GM21619 (cell line): ENCODE measurements around the gene APEX2.
"Not testable (repeated sequence)": the region's sequence is repeated elsewhere in the genome, so short reads cannot be mapped to it uniquely, and the experiment has no call there.

Experiments
- ATAC-seq: cut with Tn5 transposase; IDR thresholded peaks from one replicate; pipeline ENCODE4 v1.9.1; 2021; ENCODE audit not compliant: unreplicated experiment

Gene APEX2

GRCh38 chrX:54999717-55000598 lies at the start of gene APEX2:
TSS of gene APEX2 (plus strand) at chrX:55000363. CDS start at chrX:55000423, 60 bp downstream.
- peak; percentile 90 for ATAC-seq

DNA sequence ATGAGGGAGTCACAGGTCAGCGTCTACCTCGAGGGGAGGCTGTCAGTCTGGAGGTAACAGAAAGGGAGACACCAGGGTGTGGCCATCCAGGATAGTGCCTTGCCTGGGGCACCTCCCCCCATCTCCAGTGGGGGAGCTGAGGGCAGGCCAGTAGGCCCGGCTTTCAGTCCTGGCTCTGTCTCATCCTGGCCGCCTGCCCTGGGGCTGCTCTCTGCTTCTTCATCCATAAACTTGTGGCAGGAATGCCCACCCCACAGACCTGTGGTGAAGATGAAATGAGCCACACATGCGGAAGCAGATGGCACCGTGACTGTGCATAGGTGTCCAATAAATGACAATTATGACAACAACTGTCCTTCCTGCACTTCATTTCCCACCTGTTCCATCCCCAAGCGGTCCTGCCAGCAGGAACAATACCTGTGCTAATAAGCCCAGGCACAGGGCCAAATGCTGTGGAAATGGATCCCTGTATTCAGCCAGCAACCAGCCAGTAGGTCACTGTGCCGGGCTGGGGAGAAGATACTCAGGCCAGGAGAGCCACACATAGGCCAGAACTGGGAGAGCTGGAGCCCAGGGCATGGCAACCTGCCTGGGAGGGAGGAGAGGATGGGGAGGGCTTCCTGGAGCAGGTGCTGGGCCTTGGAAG lies 49.3 kb upstream of the APEX2 start:
- no peak for ATAC-seq

DNA sequence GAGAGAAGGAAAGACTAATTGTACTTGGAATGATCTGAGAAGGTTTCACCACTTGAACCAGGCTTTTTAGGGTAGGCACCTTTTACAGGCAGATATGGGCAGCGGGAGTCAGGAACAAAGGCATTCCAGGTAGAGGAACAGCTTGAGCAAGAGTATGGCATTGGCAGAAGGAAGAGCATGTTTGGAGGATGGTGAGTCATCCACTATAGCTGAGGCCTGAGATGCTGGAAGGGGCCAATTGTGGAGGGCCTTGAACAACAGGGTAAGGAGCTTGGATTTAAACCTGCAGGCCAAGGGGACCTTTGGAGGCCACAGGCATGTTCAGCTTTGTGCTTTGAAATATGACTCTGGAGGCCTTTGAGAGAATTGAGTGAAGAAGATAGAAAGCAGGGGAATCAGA lies 38.4 kb upstream of the APEX2 start:
- ATAC-seq = no peak

DNA sequence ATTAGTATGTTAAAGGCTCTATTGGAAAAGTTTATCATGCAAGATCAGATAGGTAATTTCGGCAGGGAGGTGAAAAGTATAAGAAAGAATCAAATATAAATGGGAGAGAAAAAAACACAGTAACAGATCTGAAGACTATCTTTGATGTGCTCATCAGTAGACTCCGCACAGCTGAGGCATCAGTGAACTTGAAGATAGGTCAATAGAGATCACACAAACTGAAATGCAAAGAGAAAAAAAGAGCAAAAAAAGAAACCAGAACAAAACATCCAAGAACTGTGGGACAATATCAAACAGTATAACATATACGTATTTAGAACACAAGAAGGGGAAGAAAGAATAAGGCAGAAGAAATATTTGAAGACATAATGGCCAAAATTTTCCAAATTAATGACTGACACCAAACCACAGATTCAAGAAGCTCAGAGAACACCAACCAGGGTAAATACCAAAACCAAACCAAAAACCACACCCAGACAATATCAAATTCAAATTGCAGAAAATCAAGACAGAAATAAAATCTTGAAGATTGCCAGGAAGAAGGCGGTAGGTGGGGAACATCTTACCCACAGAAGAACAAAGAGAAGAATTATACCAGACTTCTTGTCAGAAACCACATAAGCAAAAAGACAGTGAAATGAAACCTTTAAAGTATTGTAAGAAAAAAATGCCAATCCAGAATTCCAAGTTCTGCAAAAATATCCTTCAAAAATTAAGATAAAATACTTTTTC lies 35.2 kb upstream of the APEX2 start:
- no peak for ATAC-seq

DNA sequence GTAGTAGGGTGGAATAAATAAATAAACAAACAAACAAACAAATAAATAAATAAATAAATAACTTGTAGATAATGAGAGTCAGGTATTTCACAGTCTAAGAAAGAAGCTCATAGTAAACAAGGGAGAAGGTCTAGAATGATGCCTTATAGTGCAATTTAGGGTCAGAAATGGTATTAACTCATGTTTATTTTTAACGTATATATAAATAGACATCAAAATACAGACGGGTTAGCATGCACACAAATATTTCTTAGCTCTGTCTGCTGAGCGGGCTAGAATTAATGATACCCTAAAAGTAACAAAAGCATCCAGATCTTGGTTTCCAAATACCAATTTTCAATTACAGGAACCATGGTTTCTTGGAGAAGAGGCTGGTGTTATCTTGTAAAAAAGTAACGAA lies 22.8 kb upstream of the APEX2 start:
- ATAC-seq = no peak

DNA sequence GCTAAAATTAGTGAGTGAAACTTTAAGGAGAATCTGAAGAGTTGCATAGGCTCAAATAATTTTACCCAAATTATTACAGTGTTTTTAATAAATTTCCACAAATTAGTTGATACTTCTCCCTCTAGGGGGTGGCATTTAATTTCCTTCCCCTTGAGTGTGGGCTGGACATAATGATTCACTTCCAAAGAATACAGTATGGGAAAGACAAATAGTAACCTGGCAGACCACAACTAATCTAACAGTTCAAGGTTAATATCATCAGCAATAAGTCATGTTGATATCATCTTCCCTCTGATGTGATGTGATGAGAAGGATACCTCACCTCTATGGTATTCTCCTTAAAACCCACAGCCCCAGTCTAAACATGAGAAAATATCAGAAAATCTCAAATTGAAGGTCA lies 21.7 kb upstream of the APEX2 start:
- no peak for ATAC-seq

DNA sequence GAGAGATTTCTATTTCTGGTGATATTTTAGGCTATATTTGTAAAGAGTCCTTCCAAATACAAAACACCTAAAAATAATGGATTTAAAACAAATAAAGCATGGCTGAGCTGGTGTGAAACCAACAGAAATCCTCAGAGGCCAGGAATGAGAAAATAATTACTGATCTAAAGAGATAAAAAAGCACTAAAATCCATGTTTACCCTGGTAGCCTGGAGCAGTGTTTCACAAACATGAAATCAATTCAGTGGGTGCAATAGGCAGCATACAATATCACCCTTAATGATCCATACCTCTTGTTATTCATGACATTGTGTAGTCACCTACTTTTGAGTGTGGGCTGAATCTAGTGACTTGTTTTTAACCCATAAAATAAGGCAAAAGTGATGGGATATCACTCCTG lies 20.7 kb upstream of the APEX2 start:
- no peak for ATAC-seq

DNA sequence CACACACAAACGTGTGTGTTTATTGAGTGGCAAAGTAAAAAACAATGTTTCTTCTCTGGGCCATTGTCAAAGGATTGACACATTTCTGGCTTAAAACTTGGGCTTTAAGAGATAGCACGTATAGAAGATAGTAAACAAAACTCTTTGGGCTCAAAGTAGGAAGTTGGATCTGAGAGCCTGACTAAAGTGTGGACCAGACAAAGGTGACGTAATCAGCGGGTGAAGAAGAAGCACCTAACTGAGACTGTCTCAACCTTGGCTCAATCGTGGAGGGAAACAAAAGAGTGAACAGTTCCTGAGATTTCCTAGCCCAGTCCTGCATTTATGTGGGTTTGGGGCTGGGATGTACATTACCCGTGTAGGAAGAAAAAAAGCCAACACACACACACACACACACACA lies 19.8 kb upstream of the APEX2 start:
- no peak for ATAC-seq

DNA sequence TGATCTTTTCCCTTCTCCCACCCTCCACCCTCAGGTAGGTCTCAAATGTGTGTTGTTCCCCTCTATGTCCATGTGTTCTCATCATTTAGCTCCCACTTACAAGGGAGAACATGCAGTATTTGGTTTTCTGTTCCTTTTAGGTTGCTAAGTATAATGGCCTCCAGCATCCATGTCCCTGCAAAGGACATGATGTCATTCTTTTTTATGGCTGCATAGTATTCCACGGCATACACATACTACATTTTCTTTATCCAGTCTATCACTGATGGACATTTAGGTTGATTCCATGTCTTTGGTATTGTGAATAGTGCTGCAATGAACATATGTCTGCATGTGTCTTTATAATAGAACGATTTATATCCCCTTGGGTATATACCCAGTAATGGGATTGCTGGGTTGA lies 16.9 kb upstream of the APEX2 start:
- ATAC-seq = not testable (repeated sequence)

- ATAC-seq = no peak
Observed at GRCh38 chrX:54991706-54992105, 8.5 kb upstream of the APEX2 start.

- no peak for ATAC-seq
Observed at GRCh38 chrX:54992911-54993622, 7.1 kb upstream of the APEX2 start.

DNA sequence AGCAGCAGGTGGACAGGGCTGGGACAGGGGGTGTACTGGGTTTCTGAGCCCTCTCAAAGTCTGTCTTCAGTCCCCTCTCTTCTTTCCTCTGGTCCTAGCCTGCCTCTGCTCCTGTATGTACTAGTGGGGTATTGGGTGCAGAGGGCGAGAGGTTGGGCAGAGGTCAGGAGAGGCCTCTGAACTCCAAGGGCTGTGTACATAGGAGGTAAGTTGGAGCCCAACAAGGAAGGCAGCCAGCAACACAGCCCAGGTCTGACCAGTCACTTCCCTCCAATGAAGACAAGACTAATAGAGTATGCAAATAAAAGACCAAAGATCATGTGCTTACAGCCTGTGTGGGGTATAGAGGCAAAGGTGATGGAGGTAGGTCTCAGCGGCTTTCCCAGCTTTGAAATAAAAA lies 6.1 kb upstream of the APEX2 start, which contains the start of gene PFKFB1:
TSS of gene PFKFB1 (minus strand) at position 90 of the 400 bp plus-strand sequence. CDS start 181 bp downstream, outside the sequence.
- ATAC-seq = no peak

DNA sequence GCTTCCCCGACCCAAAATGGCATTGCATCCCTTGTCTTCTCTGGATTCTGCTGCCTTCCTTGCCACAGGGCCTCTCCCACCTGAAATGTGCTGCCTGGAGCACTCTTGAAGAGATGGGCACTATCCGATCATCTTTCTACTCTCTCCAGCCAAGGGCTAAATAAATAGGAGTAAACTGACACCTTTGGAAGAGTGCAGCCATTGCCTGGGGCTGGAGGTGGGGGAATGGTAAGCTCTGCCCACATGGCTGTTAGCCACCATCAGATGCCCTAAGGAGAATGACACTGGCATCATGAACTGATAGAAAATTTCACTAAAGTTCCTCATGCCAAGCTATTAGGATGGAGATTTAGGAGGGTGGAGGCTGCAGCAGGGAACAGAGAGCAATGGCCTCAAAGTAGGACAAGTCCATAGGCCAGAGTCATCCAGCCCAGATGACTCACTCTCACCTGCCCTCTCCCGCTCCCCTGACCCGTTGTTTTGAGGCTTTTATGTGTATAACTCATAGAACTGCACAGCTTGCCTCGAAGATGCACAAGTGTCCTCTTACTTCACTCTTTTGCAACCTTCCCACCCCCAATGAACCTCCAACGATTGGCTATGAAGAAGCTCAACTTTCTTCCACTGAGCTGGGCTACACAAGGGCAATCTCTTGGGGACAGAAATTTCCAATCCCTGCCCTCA lies 5.4 kb upstream of the APEX2 start:
- ATAC-seq = no peak

DNA sequence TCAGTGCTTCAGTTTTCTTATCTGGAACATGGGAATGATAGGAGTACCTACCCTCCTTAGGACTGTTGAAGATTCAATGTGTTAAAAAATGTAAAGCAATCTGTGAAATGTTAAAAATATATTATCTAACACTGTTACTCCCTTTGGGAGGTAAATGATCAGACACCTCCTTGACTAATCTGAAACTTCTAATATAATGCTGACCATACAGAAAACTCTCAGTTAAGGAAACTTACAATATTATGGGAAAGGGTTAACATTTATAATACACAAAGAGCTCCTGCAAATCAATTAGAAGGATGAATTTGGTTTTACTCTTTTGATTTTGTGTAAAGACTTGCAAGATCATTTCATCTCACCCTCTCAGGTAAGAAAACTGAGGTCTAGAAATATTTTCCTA lies 4.5 kb upstream of the APEX2 start:
- no peak for ATAC-seq

DNA sequence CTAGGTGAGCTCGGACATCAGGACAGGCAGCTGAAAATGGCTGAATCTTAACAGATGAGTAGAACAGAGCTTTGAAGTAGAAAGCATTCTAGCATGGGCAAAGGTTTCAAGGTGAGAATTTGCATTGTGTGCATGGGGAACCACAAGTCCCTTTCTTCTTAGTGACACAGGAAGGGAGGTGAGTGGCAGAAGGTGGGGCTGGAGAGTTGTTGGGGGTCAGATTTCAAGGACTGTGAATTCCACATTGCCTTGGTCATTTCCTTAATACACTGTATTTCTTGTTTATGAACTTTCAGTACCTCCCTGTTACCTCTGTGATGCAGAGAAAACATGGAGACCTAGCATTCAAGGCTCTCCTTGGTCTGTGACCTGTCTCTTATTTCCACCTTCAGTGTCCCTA lies 4.1 kb downstream of the APEX2 start:
- no peak for ATAC-seq

DNA sequence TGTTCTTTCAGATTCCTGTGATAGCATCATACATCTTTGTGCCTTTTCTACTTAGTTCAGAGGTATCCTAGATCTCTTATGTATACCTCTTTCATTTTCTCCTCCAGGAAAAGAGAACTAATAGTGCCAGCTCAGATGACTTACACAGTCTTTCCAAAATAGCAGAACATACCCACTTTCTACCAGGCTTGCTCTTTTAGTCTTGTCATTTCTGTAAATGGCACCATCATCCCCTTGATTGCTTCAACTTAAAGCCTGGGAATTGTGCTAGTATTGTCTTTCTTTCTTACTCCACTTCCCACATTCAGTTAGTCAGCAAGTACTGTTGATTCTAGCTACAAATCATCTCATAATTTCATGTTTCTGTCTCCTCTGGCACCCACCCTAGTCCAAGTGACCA lies 5.1 kb downstream of the APEX2 start:
- ATAC-seq = no peak

- no peak for ATAC-seq
Observed at GRCh38 chrX:55006827-55007621, 6.9 kb downstream of the APEX2 start.

GRCh38 chrX:55007656-55008055 lies 7.5 kb downstream of the APEX2 start:
- ATAC-seq = no peak

GRCh38 chrX:55008571-55009358 lies 8.6 kb downstream of the APEX2 start:
- ATAC-seq = no peak
